Hepatocyte (in vitro differentiated cells): ENCODE measurements around the gene VEGFD.

Experiments used
- EZH2phosphoT487 ChIP-seq: fragments of 200-600 bp; sonication (generic); IDR thresholded peaks from one replicate; pipeline ENCODE4 v1.6.1; 2018; ENCODE audit warnings: antibody characterized with exemption, mild to moderate bottlenecking, low read depth, moderate library complexity; ENCODE audit not compliant: unreplicated experiment, severe bottlenecking
- TF ChIP-seq, protein P1 (sequence below): fragments of 200-600 bp; sonication (generic); IDR thresholded peaks from 2 replicates; pipeline ENCODE4 v1.5.1; 2016; ENCODE audit warnings: antibody characterized with exemption, mild to moderate bottlenecking; ENCODE audit not compliant: poor library complexity

GRCh38 chrX:15321447-15321846 lies 62.8 kb downstream of the VEGFD start:
- TF ChIP-seq, protein P1, sequence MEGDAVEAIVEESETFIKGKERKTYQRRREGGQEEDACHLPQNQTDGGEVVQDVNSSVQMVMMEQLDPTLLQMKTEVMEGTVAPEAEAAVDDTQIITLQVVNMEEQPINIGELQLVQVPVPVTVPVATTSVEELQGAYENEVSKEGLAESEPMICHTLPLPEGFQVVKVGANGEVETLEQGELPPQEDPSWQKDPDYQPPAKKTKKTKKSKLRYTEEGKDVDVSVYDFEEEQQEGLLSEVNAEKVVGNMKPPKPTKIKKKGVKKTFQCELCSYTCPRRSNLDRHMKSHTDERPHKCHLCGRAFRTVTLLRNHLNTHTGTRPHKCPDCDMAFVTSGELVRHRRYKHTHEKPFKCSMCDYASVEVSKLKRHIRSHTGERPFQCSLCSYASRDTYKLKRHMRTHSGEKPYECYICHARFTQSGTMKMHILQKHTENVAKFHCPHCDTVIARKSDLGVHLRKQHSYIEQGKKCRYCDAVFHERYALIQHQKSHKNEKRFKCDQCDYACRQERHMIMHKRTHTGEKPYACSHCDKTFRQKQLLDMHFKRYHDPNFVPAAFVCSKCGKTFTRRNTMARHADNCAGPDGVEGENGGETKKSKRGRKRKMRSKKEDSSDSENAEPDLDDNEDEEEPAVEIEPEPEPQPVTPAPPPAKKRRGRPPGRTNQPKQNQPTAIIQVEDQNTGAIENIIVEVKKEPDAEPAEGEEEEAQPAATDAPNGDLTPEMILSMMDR = no peak
- TF ChIP-seq EZH2phosphoT487 = no peak
